Subcutaneous abdominal adipose tissue (tissue), 5 donors: ENCODE data around the gene PTPN3.
A peak's percentile ranks its signal among the peaks of the same experiment; 100 is the strongest.

Experiments used
- H3K27ac ChIP-seq: one replicate; pipeline ENCODE4 v1.7.0; 2013; ENCODE audit warnings: low read depth, mild to moderate bottlenecking, inconsistent platforms, low read length, moderate library complexity
- H3K27me3 ChIP-seq, 5 donors: one replicate each; pipeline ENCODE4 v1.7.0; 2013; ENCODE audit warnings: low read length in 5 of 5, inconsistent platforms in 1 of 5; ENCODE audit not compliant: control insufficient read depth in 5 of 5, insufficient read depth in 4 of 5
- H3K36me3 ChIP-seq, 5 donors: one replicate each; pipeline ENCODE4 v1.7.0; 2013; ENCODE audit warnings: low read length in 5 of 5; ENCODE audit not compliant: control insufficient read depth in 5 of 5, insufficient read depth in 5 of 5
- H3K4me1 ChIP-seq, 5 donors: one replicate each; pipeline ENCODE4 v1.7.0; 2013; ENCODE audit warnings: low read length in 5 of 5, mild to moderate bottlenecking in 3 of 5, moderate library complexity in 1 of 5; ENCODE audit not compliant: control insufficient read depth in 5 of 5, insufficient read depth in 5 of 5
- H3K4me3 ChIP-seq, 5 donors: one replicate each; pipeline ENCODE4 v1.7.0; 2013; ENCODE audit warnings: low read length in 5 of 5, low read depth in 1 of 5
- H3K9ac ChIP-seq, 5 donors: one replicate each; pipeline ENCODE4 v1.7.0; 2013; ENCODE audit warnings: low read length in 5 of 5, mild to moderate bottlenecking in 4 of 5, moderate library complexity in 3 of 5
- H3K9me3 ChIP-seq, 5 donors: one replicate each; pipeline ENCODE4 v1.7.0; 2013; ENCODE audit warnings: low read length in 5 of 5; ENCODE audit not compliant: control insufficient read depth in 5 of 5
- donor health status: healthy.
- donor health status: healthy.
- donor health status: healthy.
- donor health status: healthy.
- donor health status: healthy.

The PTPN3 gene

GRCh38 chr9:109468927-109469326 lies 29.2 kb downstream of the PTPN3 start:
- Histone ChIP-seq H3K4me3 (no peak overlapping the region), H3K27ac (peak overlapping the region; percentile 89), H3K9ac (no peak overlapping the region), H3K27me3 (peaks cover 0 to 3% (median 0%) of the 10 kb centered on the region in 5 donors), H3K36me3 (no peaks in the 10 kb centered on the region), H3K4me1 (peaks cover 0 to 23% (median 0%) of the 10 kb centered on the region in 5 donors), H3K9me3 (no peaks in the 10 kb centered on the region)

DNA sequence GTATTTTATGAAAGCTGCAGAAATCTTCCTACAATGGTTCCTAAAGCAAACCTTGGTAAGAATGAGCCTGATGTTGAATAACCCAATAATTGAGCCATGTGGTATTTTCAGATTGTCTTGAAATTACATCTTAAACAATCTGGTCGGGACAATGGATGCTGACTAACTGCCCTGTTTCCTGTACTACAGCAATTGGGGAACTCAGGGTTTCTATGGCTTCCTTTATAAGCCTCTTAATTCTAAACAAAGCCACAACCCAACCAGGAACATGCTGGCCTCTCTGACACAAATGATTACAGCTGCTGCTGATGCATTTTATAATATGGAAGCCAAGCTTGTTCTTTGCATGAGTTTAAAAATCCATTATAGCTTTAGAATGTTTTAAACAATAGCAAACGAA lies 30.2 kb downstream of the PTPN3 start:
- H3K9me3 ChIP-seq, result no peaks in the 10 kb centered on the region
- H3K4me3 ChIP-seq, result no peak overlapping the region
- H3K27ac ChIP-seq, result no peak overlapping the region
- H3K36me3 ChIP-seq, result no peaks in the 10 kb centered on the region
- H3K4me1 ChIP-seq, result peaks cover 0 to 19% (median 0%) of the 10 kb centered on the region in 5 donors
- no peak overlapping the region for H3K9ac ChIP-seq
- peaks cover 0 to 8% (median 0%) of the 10 kb centered on the region in 5 donors for H3K27me3 ChIP-seq

- Histone ChIP-seq H3K9ac (no peak overlapping the region), H3K9me3 (no peaks in the 10 kb centered on the region), H3K27me3 (peaks cover 0 to 8% (median 0%) of the 10 kb centered on the region in 5 donors), H3K4me1 (peaks cover 0 to 17% (median 0%) of the 10 kb centered on the region in 5 donors), H3K27ac (no peak overlapping the region), H3K36me3 (peaks cover 0 to 5% (median 0%) of the 10 kb centered on the region in 5 donors), H3K4me3 (no peak overlapping the region)
These were observed 31.2 kb downstream of the PTPN3 start for GRCh38 chr9:109466623-109467590.

DNA sequence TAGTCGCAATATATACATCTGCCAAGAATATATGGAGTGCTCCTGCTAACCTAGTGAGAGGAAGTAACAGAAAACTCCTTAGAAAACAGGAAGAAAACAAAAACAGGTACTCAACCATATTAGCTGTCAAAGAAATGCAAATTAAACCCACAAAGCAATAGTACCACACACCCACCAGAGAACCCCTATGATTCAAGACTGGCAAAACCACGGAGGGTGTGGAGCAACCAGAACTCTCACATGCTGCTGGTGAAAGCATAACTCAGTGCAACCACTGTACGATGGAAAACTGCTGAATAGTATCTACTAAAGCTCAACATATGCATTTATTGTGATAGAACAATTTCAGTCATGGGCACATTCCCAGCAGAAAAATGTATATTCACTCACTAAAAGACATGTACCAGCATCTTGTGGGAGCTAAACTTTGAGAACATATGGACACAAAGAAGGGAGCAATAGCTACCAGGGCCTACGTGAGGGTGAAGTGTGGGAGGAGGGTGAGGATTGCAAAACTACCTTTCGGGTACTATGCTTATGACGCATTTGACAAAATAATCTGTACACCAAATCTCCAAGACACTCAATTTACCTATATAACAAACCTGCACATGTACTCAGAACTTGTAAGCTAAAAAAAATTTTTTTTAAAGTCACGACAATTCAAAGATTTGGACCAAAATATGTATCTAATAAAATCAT lies 34.0 kb downstream of the PTPN3 start:
- no peak overlapping the region for H3K27ac ChIP-seq

GRCh38 chr9:109460576-109460975 lies 37.5 kb downstream of the PTPN3 start:
- Histone ChIP-seq H3K27ac (no peak overlapping the region), H3K36me3 (peaks cover 0 to 5% (median 0%) of the 10 kb centered on the region in 5 donors), H3K9ac (no peak overlapping the region)

More for the DNA sequence above, 34.0 kb downstream of the PTPN3 start:
- Histone ChIP-seq H3K9me3 (no peaks in the 10 kb centered on the region), H3K4me3 (no peak overlapping the region), H3K9ac (no peak overlapping the region), H3K36me3 (peaks cover 0 to 5% (median 0%) of the 10 kb centered on the region in 5 donors), H3K4me1 (peaks cover 0 to 9% (median 0%) of the 10 kb centered on the region in 5 donors), H3K27me3 (peaks cover 0 to 8% (median 0%) of the 10 kb centered on the region in 5 donors)

DNA sequence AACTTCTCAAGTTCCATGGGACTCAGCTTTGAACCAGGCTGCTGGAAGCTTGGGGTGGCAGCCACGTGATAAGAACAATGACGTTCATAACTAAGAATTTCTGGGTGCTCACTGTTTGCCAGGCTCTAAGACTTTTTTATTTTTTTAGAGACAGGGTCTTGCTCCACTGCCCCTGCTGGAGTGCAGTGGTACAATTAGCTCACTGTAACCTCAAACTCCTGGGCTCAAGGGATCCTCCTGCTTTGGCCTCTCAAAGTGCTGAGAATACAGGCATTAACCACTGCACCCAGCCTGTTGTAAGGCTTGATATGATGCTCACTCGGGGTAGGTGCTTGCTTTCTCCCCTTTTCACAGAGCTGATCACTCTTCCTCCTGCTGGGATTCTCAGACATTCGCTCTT lies 38.7 kb downstream of the PTPN3 start:
- Histone ChIP-seq H3K27me3 (peaks cover 0 to 11% (median 0%) of the 10 kb centered on the region in 5 donors), H3K4me3 (no peak overlapping the region), H3K9me3 (no peaks in the 10 kb centered on the region), H3K4me1 (peaks cover 0 to 11% (median 3%) of the 10 kb centered on the region in 5 donors), H3K27ac (no peak overlapping the region), H3K36me3 (peaks cover 0 to 5% (median 0%) of the 10 kb centered on the region in 5 donors), H3K9ac (no peak overlapping the region)

More at GRCh38 chr9:109460576-109460975, 37.5 kb downstream of the PTPN3 start:
- Histone ChIP-seq H3K4me1 (peaks cover 0 to 11% (median 3%) of the 10 kb centered on the region in 5 donors), H3K9me3 (no peaks in the 10 kb centered on the region), H3K4me3 (no peak overlapping the region), H3K27me3 (peaks cover 0 to 8% (median 0%) of the 10 kb centered on the region in 5 donors)

DNA sequence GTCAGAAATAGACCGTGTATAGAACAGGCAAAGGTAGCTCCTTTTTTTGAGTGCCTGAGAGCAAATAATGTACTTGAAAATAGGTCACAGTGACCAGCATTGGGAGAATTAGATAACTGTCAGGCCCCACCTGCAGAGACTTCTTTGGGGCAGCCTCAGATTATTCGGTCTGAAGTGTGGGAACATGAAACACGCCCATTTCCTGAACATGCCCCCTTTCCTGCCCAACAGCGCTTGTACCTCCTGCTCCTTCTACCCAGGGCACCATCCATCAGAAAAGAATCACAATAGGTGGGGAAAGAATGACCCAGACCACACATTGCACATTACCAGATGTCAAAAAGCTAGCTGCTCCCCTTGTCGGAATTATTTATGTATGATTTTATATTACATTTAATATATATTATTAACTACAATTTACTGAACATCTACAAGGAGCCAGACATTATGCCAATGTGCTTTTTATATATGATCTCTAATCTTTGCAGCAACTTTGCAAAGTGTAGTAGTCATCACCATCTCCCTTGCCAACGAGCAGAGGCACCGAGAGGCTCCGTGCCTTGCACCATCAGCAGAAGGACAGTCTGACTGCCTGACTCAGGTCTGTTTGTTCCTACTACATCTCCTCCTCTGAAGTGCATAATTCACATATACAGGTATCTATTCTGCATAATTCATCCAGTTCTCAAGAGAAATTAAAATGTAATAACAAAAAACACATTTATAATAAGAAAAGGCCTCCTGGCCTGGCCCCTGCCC lies 39.5 kb downstream of the PTPN3 start:
- Histone ChIP-seq H3K4me1 (peaks cover 0 to 11% (median 3%) of the 10 kb centered on the region in 5 donors), H3K27ac (no peak overlapping the region), H3K27me3 (peaks cover 0 to 9% (median 0%) of the 10 kb centered on the region in 5 donors), H3K9ac (no peak overlapping the region), H3K36me3 (peaks cover 0 to 5% (median 0%) of the 10 kb centered on the region in 5 donors), H3K4me3 (no peak overlapping the region), H3K9me3 (no peaks in the 10 kb centered on the region)

- Histone ChIP-seq H3K9me3 (no peaks in the 10 kb centered on the region), H3K4me3 (no peak overlapping the region), H3K27ac (peak overlapping the region; percentile 37), H3K36me3 (no peaks in the 10 kb centered on the region), H3K27me3 (peaks cover 0 to 7% (median 0%) of the 10 kb centered on the region in 5 donors), H3K4me1 (peaks cover 0 to 21% (median 12%) of the 10 kb centered on the region in 5 donors), H3K9ac (no peak overlapping the region)
These were observed 41.3 kb downstream of the PTPN3 start for GRCh38 chr9:109456811-109457210.

DNA sequence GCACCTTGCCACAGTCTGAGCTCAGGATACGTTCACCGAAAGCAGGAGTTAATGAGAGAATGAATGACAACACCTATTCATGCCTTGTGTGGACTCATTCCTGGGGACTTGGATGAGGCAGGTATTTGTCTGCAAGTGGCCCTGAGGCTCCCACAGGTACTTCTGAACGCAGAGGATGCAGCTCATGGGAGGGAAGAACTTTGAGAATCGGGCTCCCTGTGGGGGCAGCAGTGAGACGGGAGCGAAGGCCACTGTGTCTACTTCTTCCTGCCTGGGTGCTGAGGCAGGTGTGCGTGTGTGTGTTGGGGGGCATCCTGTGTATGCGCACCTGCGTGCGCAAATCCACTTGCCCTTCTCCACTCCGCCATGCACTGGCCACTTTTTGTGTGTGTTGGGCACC lies 42.2 kb downstream of the PTPN3 start:
- Histone ChIP-seq H3K9me3 (no peaks in the 10 kb centered on the region), H3K9ac (no peak overlapping the region), H3K4me1 (peaks cover 0 to 21% (median 12%) of the 10 kb centered on the region in 5 donors), H3K4me3 (no peak overlapping the region), H3K27ac (no peak overlapping the region), H3K27me3 (peaks cover 0 to 7% (median 0%) of the 10 kb centered on the region in 5 donors), H3K36me3 (no peaks in the 10 kb centered on the region)
